Activated CD8-positive, alpha-beta memory T cell treated with anti-CD3 and anti-CD28 coated beads, Interleukin-2, amount 50 U/mL, for 1 hour (primary cell): ENCODE measurements around the gene TFDP1.
"Not testable (repeated sequence)": the region's sequence is repeated elsewhere in the genome, so short reads cannot be mapped to it uniquely, and the experiment has no call there.

Experiments
- DNase-seq: peaks from one replicate; pipeline ENCODE4 v3.0.0-alpha.2; 2020; ENCODE audit errors: extremely low read depth

Gene TFDP1

GRCh38 chr13:113618455-113618854, 33.9 kb downstream of the TFDP1 start:
- DNase-seq, result no peak

- no peak for DNase-seq
Measured at GRCh38 chr13:113620036-113620796, 35.7 kb downstream of the TFDP1 start.

- DNase-seq, result no peak
Measured at GRCh38 chr13:113621046-113621445, 36.5 kb downstream of the TFDP1 start.

GRCh38 chr13:113621498-113621897, 36.9 kb downstream of the TFDP1 start:
- DNase-seq, result not testable (repeated sequence)

GRCh38 chr13:113621986-113622550, 37.5 kb downstream of the TFDP1 start:
- DNase-seq, result not testable (repeated sequence)

GRCh38 chr13:113622791-113623490, 38.4 kb downstream of the TFDP1 start:
- DNase-seq, result no peak

- DNase-seq, result no peak
Measured at GRCh38 chr13:113623491-113624234, 39.1 kb downstream of the TFDP1 start.

GRCh38 chr13:113624235-113624587, 39.7 kb downstream of the TFDP1 start:
- DNase-seq, result no peak

- not testable (repeated sequence) for DNase-seq
Measured at GRCh38 chr13:113624640-113625304, 40.2 kb downstream of the TFDP1 start.

- no peak for DNase-seq
Measured at GRCh38 chr13:113625965-113626721, 41.6 kb downstream of the TFDP1 start.

GRCh38 chr13:113627136-113627535, 42.6 kb downstream of the TFDP1 start:
- no peak for DNase-seq

GRCh38 chr13:113628291-113629270, 44.0 kb downstream of the TFDP1 start:
- no peak for DNase-seq

- no peak for DNase-seq
Measured at GRCh38 chr13:113629866-113630265, 45.3 kb downstream of the TFDP1 start.

GRCh38 chr13:113630296-113630695, 45.7 kb downstream of the TFDP1 start:
- no peak for DNase-seq

GRCh38 chr13:113630804-113631203, 46.3 kb downstream of the TFDP1 start:
- DNase-seq, result no peak

GRCh38 chr13:113631341-113632095, 47.0 kb downstream of the TFDP1 start:
- DNase-seq, result no peak

GRCh38 chr13:113632706-113633484, 48.3 kb downstream of the TFDP1 start:
- DNase-seq, result no peak

- DNase-seq, result no peak
Measured at GRCh38 chr13:113633485-113633873, 48.9 kb downstream of the TFDP1 start.
